GM18870 (cell line): ENCODE measurements around the gene LSR.

Experiments
- ATAC-seq: cut with Tn5 transposase; IDR thresholded peaks from one replicate; pipeline ENCODE4 v1.9.1; 2021; ENCODE audit warnings: moderate library complexity; ENCODE audit not compliant: unreplicated experiment

Gene LSR

DNA sequence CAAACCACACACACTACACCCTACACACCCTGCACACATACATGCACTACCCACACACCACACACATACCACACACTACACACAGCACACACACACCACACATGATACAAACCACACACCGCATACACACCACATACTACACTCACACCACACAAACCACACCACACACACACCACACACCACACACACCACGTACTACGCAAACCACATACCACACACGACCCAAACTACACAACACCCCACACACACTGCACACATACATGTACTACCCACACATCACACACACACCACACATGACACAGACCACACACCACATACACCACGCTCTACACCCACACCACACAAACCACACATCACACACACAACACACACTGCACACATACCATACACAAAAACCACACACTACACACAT is 49.8 kb downstream of the LSR start:
- no peak for ATAC-seq

GRCh38 chr19:35299523-35300338 is 50.9 kb downstream of the LSR start:
- no peak for ATAC-seq

DNA sequence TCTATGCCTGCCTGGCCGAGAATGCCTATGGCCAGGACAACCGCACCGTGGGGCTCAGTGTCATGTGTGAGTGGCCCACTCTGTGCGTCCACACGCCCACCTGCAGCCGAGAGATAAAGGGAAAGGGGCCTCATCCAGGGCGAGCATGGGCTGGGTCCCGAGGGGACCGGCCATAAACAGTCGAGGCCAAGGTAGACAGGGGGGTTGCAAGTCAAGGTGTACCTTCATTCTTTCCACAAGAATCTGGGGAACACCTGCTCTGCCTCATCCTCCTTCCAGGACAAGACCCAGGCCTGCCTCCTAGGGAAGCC is 51.5 kb downstream of the LSR start:
- ATAC-seq = no peak

GRCh38 chr19:35301961-35302360 is 53.2 kb downstream of the LSR start:
- ATAC-seq = no peak

- ATAC-seq = no peak
These were observed 53.6 kb downstream of the LSR start for GRCh38 chr19:35302446-35302845.

- no peak for ATAC-seq
These were observed 54.6 kb downstream of the LSR start for GRCh38 chr19:35303357-35303915.

DNA sequence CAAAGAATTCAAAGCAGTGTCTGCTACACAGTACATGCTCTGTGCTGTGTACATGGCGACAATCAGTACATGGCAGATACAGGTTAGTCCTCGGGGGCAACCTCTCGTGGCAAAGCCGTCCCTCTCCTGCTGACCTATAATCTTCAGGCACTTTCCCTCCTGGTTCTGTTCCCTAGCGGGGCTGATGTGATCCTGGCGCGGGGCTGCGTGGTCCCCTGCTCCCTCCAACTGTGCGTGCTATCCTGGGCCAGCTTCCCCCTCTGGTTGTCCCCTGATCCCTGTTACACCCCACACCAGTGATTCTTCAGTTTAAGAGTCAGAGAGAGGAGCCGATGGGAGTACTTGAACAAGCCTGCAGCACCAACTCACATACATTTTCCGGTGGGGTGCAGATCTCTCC is 55.2 kb downstream of the LSR start:
- ATAC-seq = no peak

GRCh38 chr19:35305181-35305580 is 56.4 kb downstream of the LSR start:
- ATAC-seq = no peak

- no peak for ATAC-seq
These were observed 57.9 kb downstream of the LSR start for GRCh38 chr19:35306473-35307246.

- no peak for ATAC-seq
These were observed 59.1 kb downstream of the LSR start for GRCh38 chr19:35307931-35308330.

- ATAC-seq = no peak
These were observed 60.1 kb downstream of the LSR start for GRCh38 chr19:35308910-35309309.

- no peak for ATAC-seq
These were observed 60.9 kb downstream of the LSR start for GRCh38 chr19:35309481-35310279.

- ATAC-seq = no peak
These were observed 61.5 kb downstream of the LSR start for GRCh38 chr19:35310331-35310730.

- no peak for ATAC-seq
These were observed 62.1 kb downstream of the LSR start for GRCh38 chr19:35310811-35311465.

- ATAC-seq = no peak
These were observed 63.3 kb downstream of the LSR start for GRCh38 chr19:35311901-35312665.

DNA sequence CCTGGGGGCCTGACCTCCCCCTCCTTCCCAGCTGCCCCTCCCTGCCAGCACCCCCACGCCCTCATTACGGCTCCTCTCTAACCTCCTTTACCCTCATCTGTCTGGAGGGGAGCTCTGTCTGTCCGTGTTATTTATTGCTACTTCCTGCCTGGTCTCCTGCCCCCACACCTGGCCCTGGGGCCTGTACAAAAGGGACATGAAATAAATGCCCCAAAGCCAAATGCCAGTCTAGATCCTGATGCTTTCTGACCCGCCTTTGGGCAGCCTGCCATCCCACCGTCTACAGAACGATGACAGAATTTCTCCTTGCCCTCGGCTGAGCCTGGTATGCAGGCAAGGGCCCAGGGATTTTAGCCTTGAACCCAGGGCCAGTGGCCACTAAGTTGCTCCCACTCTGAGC is 64.8 kb downstream of the LSR start:
- no peak for ATAC-seq

GRCh38 chr19:35314031-35314430 is 65.2 kb downstream of the LSR start:
- ATAC-seq = no peak

DNA sequence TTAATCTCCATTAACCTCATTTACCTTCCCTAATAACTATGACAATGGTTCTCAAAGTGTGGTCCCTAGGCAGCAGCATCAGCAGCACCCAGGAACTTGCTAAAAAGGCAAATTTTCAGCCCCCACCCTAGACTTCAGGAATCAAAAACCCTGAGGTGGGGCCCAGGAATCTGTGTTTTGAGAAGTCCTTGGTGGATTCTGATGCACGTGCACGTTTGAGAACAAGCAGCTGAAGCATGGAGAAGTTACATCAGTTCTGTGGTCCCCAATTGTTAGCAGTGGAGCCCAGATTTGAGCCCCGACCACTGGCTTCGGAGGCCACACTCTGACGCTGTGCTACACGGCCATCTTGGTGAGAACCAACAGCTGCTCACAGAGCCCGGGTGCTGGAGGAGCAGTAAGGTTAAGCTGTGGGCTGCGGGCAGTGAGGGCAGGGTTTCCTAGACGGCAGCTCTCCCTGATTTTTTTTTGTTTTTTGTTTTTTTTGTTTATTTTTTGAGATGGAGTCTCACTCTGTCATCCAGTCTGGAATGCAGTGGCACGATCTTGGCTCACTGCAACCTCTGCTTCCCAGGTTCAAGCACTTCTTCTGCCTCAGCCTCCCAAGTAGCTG is 66.2 kb downstream of the LSR start:
- ATAC-seq = no peak

- no peak for ATAC-seq
These were observed 67.1 kb downstream of the LSR start for GRCh38 chr19:35315883-35316282.

GRCh38 chr19:35316560-35316959 is 67.8 kb downstream of the LSR start:
- ATAC-seq = no peak
